Smooth muscle cell (in vitro differentiated cells): ENCODE results near the gene PLCG2. TPM values are rescaled to one million over a fixed set of nuclear protein-coding genes. Genes with fewer than 3 reads are reported as not detected.
"Not testable (repeated sequence)": the region's sequence is repeated elsewhere in the genome, so short reads cannot be mapped to it uniquely, and the experiment has no call there.

Experiments
- DNase-seq: peaks from one replicate; lab custom pipeline; 2025; ENCODE audit not compliant: unreplicated experiment; lab: John Stamatoyannopoulos, UW
- H2AFZ ChIP-seq: fragments of 200-600 bp; sonication (generic); 2 replicates; pipeline ENCODE4 v1.6.0; 2016; ENCODE audit warnings: antibody characterized with exemption, low read depth, mild to moderate bottlenecking
- H3F3A ChIP-seq: fragments of 200-600 bp; sonication (generic); 2 replicates; pipeline ENCODE4 v1.6.0; 2017; ENCODE audit warnings: antibody characterized with exemption, low read depth
- H3K27ac ChIP-seq: fragments of 200-600 bp; sonication (generic); 2 replicates; pipeline ENCODE4 v1.5.1; 2016; ENCODE audit warnings: low read depth, mild to moderate bottlenecking
- H3K27me3 ChIP-seq: fragments of 200-600 bp; sonication (generic); 2 replicates; pipeline ENCODE4 v1.6.1; 2016; ENCODE audit warnings: low read depth, mild to moderate bottlenecking
- H3K36me3 ChIP-seq: fragments of 200-600 bp; sonication (generic); 2 replicates; pipeline ENCODE4 v1.5.1; 2016; ENCODE audit warnings: low read depth
- H3K4me1 ChIP-seq: fragments of 200-600 bp; sonication (generic); 2 replicates; pipeline ENCODE4 v1.5.1; 2016; ENCODE audit warnings: low read depth
- H3K4me2 ChIP-seq: fragments of 200-600 bp; sonication (generic); 2 replicates; pipeline ENCODE4 v1.6.0; 2016; ENCODE audit warnings: mild to moderate bottlenecking
- H3K4me3 ChIP-seq: fragments of 200-600 bp; sonication (generic); 2 replicates; pipeline ENCODE4 v1.5.1; 2016; ENCODE audit warnings: mild to moderate bottlenecking
- H3K79me2 ChIP-seq: fragments of 200-600 bp; sonication (generic); 2 replicates; pipeline ENCODE4 v1.6.0; 2016; ENCODE audit warnings: low read depth, mild to moderate bottlenecking
- H3K9ac ChIP-seq: fragments of 200-600 bp; sonication (generic); 2 replicates; pipeline ENCODE4 v1.6.0; 2016; ENCODE audit warnings: low read depth
- H3K9me3 ChIP-seq: fragments of 200-600 bp; sonication (generic); replicated peaks from 2 replicates; pipeline ENCODE4 v1.5.1; 2016; ENCODE audit warnings: low read depth
- H4K20me1 ChIP-seq: fragments of 200-600 bp; sonication (generic); 2 replicates; pipeline ENCODE4 v1.6.0; 2016; ENCODE audit warnings: low read depth
- CTCF ChIP-seq: fragments of 200-600 bp; sonication (generic); IDR thresholded peaks from 2 replicates; pipeline ENCODE4 v1.5.1; 2017; ENCODE audit warnings: borderline replicate concordance, mild to moderate bottlenecking, antibody characterized with exemption; ENCODE audit not compliant: insufficient read depth, poor library complexity, severe bottlenecking
- WGBS: methylation state at CpG from one replicate; pipeline ENCODE4 v1.1.7; 2016; ENCODE audit warnings: low lambda C conversion rate; 5-methylcytosine and 5-hydroxymethylcytosine counted together
- polyA plus RNA-seq: library from polyadenylated mRNA; unstranded; fragments of >200 nt; fragmentation: Nextera tagmentation; extraction: Ambion mirVana; gene quantifications from 2 replicates; pipeline ENCODE4 v1.2.1, GENCODE V29; 2016
- total RNA-seq: library from RNA; depleted of rRNA; stranded (reverse); fragments of >200 nt; gene quantifications from 2 replicates; pipeline ENCODE4 v1.2.3, GENCODE V29; 2014

PLCG2 gene
- total and polyA plus RNA-seq, 2 experiments from 2014 or later = 1.7 TPM; not detected in 1

GRCh38 chr16:81931927-81932326 is 152.8 kb downstream of the PLCG2 start:
- no peaks in the 10 kb centered on the region for H3F3A ChIP-seq
- H3K4me1 ChIP-seq = no peaks in the 10 kb centered on the region
- H3K4me2 ChIP-seq = no peak overlapping the region
- H3K36me3 ChIP-seq = no peaks in the 10 kb centered on the region
- H3K27me3 ChIP-seq = no peaks in the 10 kb centered on the region
- TF ChIP-seq CTCF = no peak
- no peak overlapping the region for H2AFZ ChIP-seq
- 85% methylated on average over 5 of the region's 5 CpGs for WGBS
- no peaks in the 10 kb centered on the region for H4K20me1 ChIP-seq
- DNase-seq = no peak
- H3K9ac ChIP-seq = no peak overlapping the region
- H3K4me3 ChIP-seq = no peak overlapping the region
- no peaks in the 10 kb centered on the region for H3K79me2 ChIP-seq
- no peaks in the 10 kb centered on the region for H3K9me3 ChIP-seq
- no peak overlapping the region for H3K27ac ChIP-seq

GRCh38 chr16:81932668-81933067 is 153.6 kb downstream of the PLCG2 start:
- Histone ChIP-seq H3K4me3 (no peak overlapping the region), H3K9me3 (no peaks in the 10 kb centered on the region), H2AFZ (no peak overlapping the region), H3K4me2 (no peak overlapping the region), H3K27ac (no peak overlapping the region), H3K9ac (no peak overlapping the region), H3K4me1 (no peaks in the 10 kb centered on the region), H3F3A (no peaks in the 10 kb centered on the region), H3K79me2 (no peaks in the 10 kb centered on the region), H4K20me1 (no peaks in the 10 kb centered on the region), H3K36me3 (no peaks in the 10 kb centered on the region), H3K27me3 (no peaks in the 10 kb centered on the region)
- 81% methylated on average over 4 of the region's 4 CpGs for WGBS
- no peak for TF ChIP-seq CTCF
- no peak for DNase-seq

GRCh38 chr16:81933361-81933760 is 154.3 kb downstream of the PLCG2 start:
- Histone ChIP-seq H3K36me3 (no peaks in the 10 kb centered on the region), H3F3A (no peaks in the 10 kb centered on the region), H3K4me2 (no peak overlapping the region), H3K4me3 (no peak overlapping the region), H4K20me1 (no peaks in the 10 kb centered on the region), H3K79me2 (no peaks in the 10 kb centered on the region), H3K9me3 (no peaks in the 10 kb centered on the region), H2AFZ (no peak overlapping the region), H3K27me3 (no peaks in the 10 kb centered on the region), H3K27ac (no peak overlapping the region), H3K9ac (no peak overlapping the region), H3K4me1 (no peaks in the 10 kb centered on the region)
- TF ChIP-seq CTCF = no peak
- DNase-seq = no peak
- WGBS = 94% methylated on average over 3 of the region's 3 CpGs

- 93% methylated on average over 6 of the region's 6 CpGs for WGBS
- H4K20me1 ChIP-seq, H3K36me3 ChIP-seq, H3K9ac ChIP-seq, H3F3A ChIP-seq, H3K4me2 ChIP-seq, H3K4me3 ChIP-seq, H3K4me1 ChIP-seq, H3K27me3 ChIP-seq, H3K79me2 ChIP-seq, H3K9me3 ChIP-seq, DNase-seq, H3K27ac ChIP-seq, H2AFZ ChIP-seq: not testable (repeated sequence)
Measured at GRCh38 chr16:81934711-81935110, 155.6 kb downstream of the PLCG2 start.
